ENCODE data around the gene SELENOW. TPM values are rescaled to one million over a fixed set of nuclear protein-coding genes. Genes with fewer than 3 reads are reported as not detected.

SELENOW gene
- total RNA-seq, 4 donors from 2014 or later = 474 to 751 (median 653) TPM

GRCh38 chr19:47757617-47758442 lies 20.7 kb upstream of the SELENOW start:
- WGBS, 2 donors (ENCODE audit: low coverage in 1 of 2) = 53 to 69% methylated on average over 7 to 14 of the region's 14 CpGs
- Histone ChIP-seq H3K27ac (peak overlapping the region; percentile 59 to 82 (median 76)), H3K9me3 (no peaks in the 10 kb centered on the region), H3K4me3 (no peak overlapping the region), H3K36me3 (peaks cover 0 to 33% (median 13%) of the 10 kb centered on the region in 4 donors), H3K27me3 (no peaks in the 10 kb centered on the region), H3K4me1 (peaks cover 0 to 22% (median 12%) of the 10 kb centered on the region in 4 donors)
- intact Hi-C loops (cut with DNase I; ENCODE audit: low total_unique reads) (no loop called here), in situ Hi-C loops (cut with MboI; ENCODE audit: low pct_ligation_motif_present in 1 of 4, low pct_unique_long_range_greater_than_20kb in 1 of 4, low sequenced_read_pairs in 3 of 4) (no loop called here)
- TF ChIP-seq EP300 (IDR thresholded peaks at IDR 0.05; ENCODE audit: low read depth) = no peak
- no peak for TF ChIP-seq POLR2AphosphoS5 (IDR thresholded peaks at IDR 0.05)
- TF ChIP-seq POLR2A (IDR thresholded peaks at IDR 0.05) = no peak
- TF ChIP-seq CTCF (IDR thresholded peaks at IDR 0.05) = no peak
- DNase-seq = peak; percentile 61

GRCh38 chr19:47758443-47758804 lies 20.1 kb upstream of the SELENOW start:
- no peak for TF ChIP-seq CTCF (IDR thresholded peaks at IDR 0.05)
- no peak for TF ChIP-seq POLR2A (IDR thresholded peaks at IDR 0.05)
- no peak for TF ChIP-seq EP300 (IDR thresholded peaks at IDR 0.05; ENCODE audit: low read depth)
- no peak for TF ChIP-seq POLR2AphosphoS5 (IDR thresholded peaks at IDR 0.05)
- WGBS, 2 donors (ENCODE audit: low coverage in 1 of 2) = 77% methylated on average over 5 of the region's 5 CpGs; no CpG with 5 or more reads in 1 of the 2 donors
- Histone ChIP-seq H3K36me3 (peaks cover 0 to 27% (median 13%) of the 10 kb centered on the region in 4 donors), H3K9me3 (no peaks in the 10 kb centered on the region), H3K27ac (peak overlapping the region; percentile 59 to 82 (median 76)), H3K4me3 (no peak overlapping the region), H3K4me1 (peaks cover 0 to 22% (median 12%) of the 10 kb centered on the region in 4 donors), H3K27me3 (no peaks in the 10 kb centered on the region)
- intact Hi-C loops (cut with DNase I; ENCODE audit: low total_unique reads) = no loop called here
- in situ Hi-C loops (cut with MboI; ENCODE audit: low pct_ligation_motif_present in 1 of 4, low pct_unique_long_range_greater_than_20kb in 1 of 4, low sequenced_read_pairs in 3 of 4) = no loop called here
- DNase-seq = no peak

- peaks cover 0 to 14% (median 6%) of the 10 kb centered on the region in 4 donors for H3K36me3 ChIP-seq
- intact Hi-C loops (cut with DNase I; ENCODE audit: low total_unique reads) = loop anchor here (10.0 kb wide), 1 partner anchor 104 kb away; no protein-coding TSS in a partner anchor
Observed at GRCh38 chr19:47760632-47760999, 17.9 kb upstream of the SELENOW start.

More at GRCh38 chr19:47760632-47760999, 17.9 kb upstream of the SELENOW start:
- 71 to 79% methylated on average over 5 of the region's 5 CpGs for WGBS, 2 donors (ENCODE audit: low coverage in 1 of 2)
- H3K4me3 ChIP-seq = no peak overlapping the region
- DNase-seq = no peak
- H3K27me3 ChIP-seq = no peaks in the 10 kb centered on the region
- H3K9me3 ChIP-seq = no peaks in the 10 kb centered on the region
- in situ Hi-C loops (cut with MboI; ENCODE audit: low pct_ligation_motif_present in 1 of 4, low pct_unique_long_range_greater_than_20kb in 1 of 4, low sequenced_read_pairs in 3 of 4) = no loop called here
- peaks cover 0 to 22% (median 12%) of the 10 kb centered on the region in 4 donors for H3K4me1 ChIP-seq
- TF ChIP-seq EP300 (IDR thresholded peaks at IDR 0.05; ENCODE audit: low read depth) (no peak), CTCF (IDR thresholded peaks at IDR 0.05) (no peak), POLR2AphosphoS5 (IDR thresholded peaks at IDR 0.05) (no peak), POLR2A (IDR thresholded peaks at IDR 0.05) (no peak)
- H3K27ac ChIP-seq = no peak overlapping the region

Measured in transverse colon (tissue), 4 donors.